ENCODE measurements around the gene GABBR2.

DNA sequence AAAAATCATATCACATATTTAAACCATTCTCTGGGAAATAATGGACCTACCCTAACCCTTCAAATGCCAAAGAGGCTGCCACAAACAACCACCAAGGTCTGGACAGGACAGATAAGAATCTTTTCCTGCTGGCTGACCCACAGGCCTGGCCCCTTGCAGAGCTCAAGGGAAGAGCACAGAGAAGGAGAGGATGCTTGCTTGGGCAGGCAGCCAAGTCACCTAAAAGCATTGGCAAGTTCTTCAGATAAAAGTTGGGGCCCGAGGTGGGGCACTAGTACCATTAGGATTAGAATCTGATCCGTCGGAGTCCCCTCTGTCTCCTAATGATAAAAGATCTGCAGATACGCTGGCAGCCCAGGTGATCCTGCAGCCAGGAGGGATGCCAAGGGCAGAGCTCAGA, 176.6 kb downstream of the GABBR2 start:
- TF ChIP-seq, protein P1, sequence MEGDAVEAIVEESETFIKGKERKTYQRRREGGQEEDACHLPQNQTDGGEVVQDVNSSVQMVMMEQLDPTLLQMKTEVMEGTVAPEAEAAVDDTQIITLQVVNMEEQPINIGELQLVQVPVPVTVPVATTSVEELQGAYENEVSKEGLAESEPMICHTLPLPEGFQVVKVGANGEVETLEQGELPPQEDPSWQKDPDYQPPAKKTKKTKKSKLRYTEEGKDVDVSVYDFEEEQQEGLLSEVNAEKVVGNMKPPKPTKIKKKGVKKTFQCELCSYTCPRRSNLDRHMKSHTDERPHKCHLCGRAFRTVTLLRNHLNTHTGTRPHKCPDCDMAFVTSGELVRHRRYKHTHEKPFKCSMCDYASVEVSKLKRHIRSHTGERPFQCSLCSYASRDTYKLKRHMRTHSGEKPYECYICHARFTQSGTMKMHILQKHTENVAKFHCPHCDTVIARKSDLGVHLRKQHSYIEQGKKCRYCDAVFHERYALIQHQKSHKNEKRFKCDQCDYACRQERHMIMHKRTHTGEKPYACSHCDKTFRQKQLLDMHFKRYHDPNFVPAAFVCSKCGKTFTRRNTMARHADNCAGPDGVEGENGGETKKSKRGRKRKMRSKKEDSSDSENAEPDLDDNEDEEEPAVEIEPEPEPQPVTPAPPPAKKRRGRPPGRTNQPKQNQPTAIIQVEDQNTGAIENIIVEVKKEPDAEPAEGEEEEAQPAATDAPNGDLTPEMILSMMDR (conservative IDR thresholded peaks at IDR 0.05; ENCODE audit: low read depth, low read length): no peak
- no peak for TF ChIP-seq EZH2 (IDR thresholded peaks at IDR 0.05; ENCODE audit: borderline replicate concordance, low read depth, low read length, poor library complexity, severe bottlenecking)

Data from A673 (cell line).